GM12878 (cell line): Measurements from ENCODE around the gene MEF2D. TPM values are rescaled to one million over a fixed set of nuclear protein-coding genes. Genes with fewer than 3 reads are reported as not detected.
A peak's percentile ranks its signal among the peaks of the same experiment; 100 is the strongest.

ENCODE experiments used
- ATAC-seq: fragments of 200-7000 bp; cut with Tn5 transposase; 3 replicates; pipeline ENCODE4 v1.9.1; 2020; ENCODE audit warnings: mild to moderate bottlenecking, moderate library complexity
- BruUV-seq: library from RNA; stranded (reverse); fragments of 400-500 nt; replicated peaks from 2 replicates; lab custom pipeline; 2021; lab: Mats Ljungman, UMichigan
- CTCF ChIA-PET: fragments of 300-600 bp; sonication (Branson Sonifier 250); formaldehyde crosslinking; extraction: SDS; loops from one replicate; lab custom pipeline; 2021; ENCODE audit warnings: inconsistent platforms; lab: Yijun Ruan, JAX
- POLR2A ChIA-PET: fragments of 350-600 bp; formaldehyde crosslinking; extraction: SDS; loops from one replicate; lab custom pipeline; 2021; ENCODE audit warnings: inconsistent platforms; lab: Charles Lee
- RAD21 ChIA-PET: fragments of 300-600 bp; sonication (Branson Sonifier 250); formaldehyde crosslinking; loops from one replicate; lab custom pipeline; 2023; ENCODE audit warnings: antibody characterized with exemption; ENCODE audit not compliant: unreplicated experiment; lab: Charles Lee
- SMC1A ChIA-PET: fragments of 300-600 bp; sonication (Branson Sonifier 250); formaldehyde crosslinking; loops from one replicate; lab custom pipeline; 2023; ENCODE audit not compliant: unreplicated experiment, uncharacterized antibody; lab: Charles Lee
- DNase-seq: peaks from one replicate; pipeline ENCODE4 v3.0.0-alpha.2; 2011; ENCODE audit warnings: low read depth, low spot score
- FAIRE-seq: peaks from 3 replicates; lab custom pipeline; 2011; peaks lifted over from hg19 to GRCh38; lab: Jason Lieb, UNC
- H2AFZ ChIP-seq: 2 replicates; pipeline ENCODE4 v1.6.0; 2011; ENCODE audit warnings: low read depth, low read length, control low read depth; ENCODE audit not compliant: control insufficient read depth
- H3K27ac ChIP-seq: 2 replicates; pipeline ENCODE4 v1.5.1; 2011; ENCODE audit warnings: control low read depth; ENCODE audit not compliant: control insufficient read depth, insufficient read depth
- H3K27me3 ChIP-seq, 2 experiments: replicated peaks in 1 of 2; 2 replicates each; pipeline versions ENCODE4 v1.6.0 to v1.6.1; 2011; ENCODE audit warnings: low read length in 1 of 2; ENCODE audit not compliant: control insufficient read depth in 2 of 2, insufficient read depth in 2 of 2
- H3K36me3 ChIP-seq, 2 experiments: 2 replicates each; pipeline ENCODE4 v1.5.1; 2011; ENCODE audit warnings: low read length in 1 of 2; ENCODE audit not compliant: control insufficient read depth in 2 of 2, insufficient read depth in 2 of 2
- H3K4me1 ChIP-seq: 2 replicates; pipeline ENCODE4 v1.6.1; 2011; ENCODE audit warnings: mild to moderate bottlenecking, low read length, moderate library complexity, mixed read lengths; ENCODE audit not compliant: control insufficient read depth, insufficient read depth
- H3K4me2 ChIP-seq: 2 replicates; pipeline ENCODE4 v1.6.0; 2011; ENCODE audit warnings: control low read depth; ENCODE audit not compliant: control insufficient read depth, insufficient read depth
- H3K4me3 ChIP-seq: fragments of 200-600 bp; sonication (generic); 2 replicates; pipeline ENCODE4 v1.5.1; 2016
- H3K79me2 ChIP-seq: 2 replicates; pipeline ENCODE4 v1.6.0; 2011; ENCODE audit warnings: low read length; ENCODE audit not compliant: control insufficient read depth, insufficient read depth
- H3K9ac ChIP-seq: 2 replicates; pipeline ENCODE4 v1.8.0; 2011; ENCODE audit warnings: low read length, control low read depth, mixed read lengths; ENCODE audit not compliant: control insufficient read depth, insufficient read depth
- H3K9me3 ChIP-seq: replicated peaks from 3 replicates; pipeline ENCODE4 v1.5.1; 2011; ENCODE audit warnings: mild to moderate bottlenecking, low read length; ENCODE audit not compliant: control insufficient read depth, insufficient read depth
- H4K20me1 ChIP-seq: 2 replicates; pipeline ENCODE4 v1.6.0; 2011; ENCODE audit not compliant: control insufficient read depth, insufficient read depth
- IKZF1 ChIP-seq: fragments of 450-650 bp; conservative IDR thresholded peaks from 2 replicates; pipeline ENCODE4 v1.6.1; 2017; ENCODE audit warnings: antibody characterized with exemption, mild to moderate bottlenecking
- LARP7 ChIP-seq: fragments of 450-650 bp; IDR thresholded peaks from 2 replicates; pipeline ENCODE4 v1.6.1; 2017; ENCODE audit warnings: mild to moderate bottlenecking
- NR2F1 ChIP-seq: fragments of 450-650 bp; conservative IDR thresholded peaks from 2 replicates; pipeline ENCODE4 v1.6.1; 2017; ENCODE audit warnings: mild to moderate bottlenecking
- REST ChIP-seq: IDR thresholded peaks from 2 replicates; pipeline ENCODE4 v1.6.1; 2012; ENCODE audit warnings: mild to moderate bottlenecking, low read depth, low read length
- ZNF384 ChIP-seq: IDR thresholded peaks from 2 replicates; pipeline ENCODE4 v1.6.1; 2012; ENCODE audit warnings: low read depth, mild to moderate bottlenecking, low read length, improper control_type of control experiment, borderline replicate concordance
- WGBS: methylation state at CpG from one replicate; pipeline ENCODE4 v1.1.6; 2016; ENCODE audit warnings: low lambda C conversion rate; ENCODE audit not compliant: insufficient replicate concordance, insufficient coverage; ENCODE audit errors: missing lambda C conversion rate; 5-methylcytosine and 5-hydroxymethylcytosine counted together
- in situ Hi-C: fragments of 300-500 bp; cut with MboI; formaldehyde crosslinking; loops from 9 replicates; pipeline ENCODE4 v1.14.3; 2018; ENCODE audit warnings: mixed read lengths
- intact Hi-C: fragments of 100-400 bp; cut with micrococcal nuclease; formaldehyde crosslinking; loops from one replicate; pipeline ENCODE4 v1.14.2; 2022; ENCODE audit not compliant: unreplicated experiment
- polyA plus RNA-seq, 11 experiments: library from polyadenylated mRNA; depleted of rRNA in 4 of 11; unstranded in 6 of 11; stranded (reverse) in 5 of 11; fragments of >200 nt; fragmentation: Nextera tagmentation in 4 of 11; fragmentation: Illumina TruSeq in 1 of 11; extraction: Ambion mirVana in 4 of 11; extraction: Trizol in 1 of 11; gene quantifications; 1 replicate in 1 of 11; 2 replicates in 10 of 11; pipeline versions ENCODE4 v1.2.1 to v1.2.3, GENCODE V29; 2011 to 2016; ENCODE audit warnings: inconsistent platforms in 2 of 11, missing spikeins in 2 of 11, low read depth in 1 of 11
- total RNA-seq, 4 experiments: library from RNA; depleted of rRNA in 3 of 4; stranded (reverse); fragments of >200 nt in 3 of 4; fragmentation: Illumina TruSeq in 1 of 4; extraction: Trizol in 1 of 4; gene quantifications; 2 replicates each; pipeline versions ENCODE4 v1.2.1 to v1.2.3, GENCODE V29; 2013 to 2021

The MEF2D gene
- total and polyA plus RNA-seq, 10 of the 15 experiments (the other 5 are each of a cell fraction or from before 2014, with no cell fraction given) = 0.61 to 53.0 (median 15.2) TPM

- DNase-seq (no peak), ATAC-seq (no peak)
- Histone ChIP-seq H3K4me2 (peak overlapping the region; percentile 94), H3K79me2 (peaks cover 73% of the 10 kb centered on the region), H2AFZ (no peak overlapping the region), H3K36me3 (peaks cover 2 to 4% of the 10 kb centered on the region in 2 experiments; a peak in 2 of 4 replicates), H3K4me3 (peak overlapping the region; percentile 92), H3K27ac (peak overlapping the region; percentile 97)
- intact Hi-C loops = loop anchor here (2.0 kb wide), 1 partner anchor 18 kb away; no protein-coding TSS in a partner anchor
- POLR2A ChIA-PET = interaction anchor here (0.8 to 23.9 kb wide), 8 partner anchors 5 to 249 kb away, joined by 3 to 630 read pairs (median 4); partner anchors contain the start of genes MEF2D and NAXE
- RAD21 ChIA-PET = interaction anchor here (0.8 to 4.0 kb wide), 10 partner anchors 9 to 129 kb away, joined by 3 to 41 read pairs (median 8); no protein-coding TSS in a partner anchor
- SMC1A ChIA-PET = interaction anchor here (0.7 to 21.2 kb wide), 7 partner anchors 4 to 102 kb away, joined by 3 to 460 read pairs (median 4); partner anchors contain the start of genes GPATCH4 and MEF2D
- peak; percentile 32; the same call in 1 of the 2 replicates for TF ChIP-seq LARP7
- peak; percentile 41; the same call in 1 of the 2 replicates for TF ChIP-seq IKZF1
- 0 out of 2 replicates have a peak, but pooled peaks have one; percentile 13 for TF ChIP-seq NR2F1
- peak; percentile 54; the same call in 1 of the 2 replicates for TF ChIP-seq REST
- no peak for TF ChIP-seq ZNF384
- TF ChIP-seq, all 136 proteins: peak for 4
- H3K27me3 ChIP-seq = no peaks in the 10 kb centered on the region
- H3K9ac ChIP-seq = peak overlapping the region; percentile 78
- no TSS peak for BruUV-seq
- CTCF ChIA-PET = interaction anchor here (1.0 to 10.0 kb wide), 6 partner anchors 9 to 41 kb away, joined by 3 to 175 read pairs (median 8); no protein-coding TSS in a partner anchor
- peaks cover 57% of the 10 kb centered on the region for H3K4me1 ChIP-seq
- FAIRE-seq = no peak
- in situ Hi-C loops = no loop called here
- WGBS = 7% methylated on average over 12 of the region's 12 CpGs
- H4K20me1 ChIP-seq = no peaks in the 10 kb centered on the region
- no peaks in the 10 kb centered on the region for H3K9me3 ChIP-seq
Measured at GRCh38 chr1:156498432-156499193, 2.0 kb downstream of the MEF2D start.
